GM12873 (cell line): ENCODE results near the gene EXOC2.

Experiments used
- CTCF ChIP-seq: IDR thresholded peaks from 2 replicates; pipeline ENCODE4 v1.5.1; 2012; ENCODE audit warnings: low read depth, mild to moderate bottlenecking, moderate library complexity, low read length, control low read depth; ENCODE audit not compliant: insufficient read depth; ENCODE audit errors: missing control alignments

Gene EXOC2

GRCh38 chr6:506920-507622, 185.9 kb downstream of the EXOC2 start:
- no peak for TF ChIP-seq CTCF

DNA sequence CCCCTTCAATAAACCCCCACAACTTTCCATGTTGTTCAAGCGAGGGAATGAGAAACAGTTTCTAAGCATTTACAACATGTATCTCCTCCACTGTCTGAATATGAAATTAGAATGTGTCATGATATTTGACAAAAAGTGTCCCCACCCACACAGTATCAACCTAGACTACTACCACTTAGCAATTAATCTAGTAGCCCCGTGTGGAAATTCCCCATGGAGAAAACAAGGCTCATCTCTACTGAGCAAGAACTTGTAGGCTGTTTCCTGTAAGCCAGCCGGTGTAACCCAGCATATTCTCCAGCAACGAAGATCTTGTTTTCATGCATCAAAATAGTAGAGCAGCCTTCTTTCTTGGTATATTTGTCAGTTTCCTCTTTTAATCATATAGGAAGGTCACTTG, 186.4 kb downstream of the EXOC2 start:
- TF ChIP-seq CTCF, result no peak

GRCh38 chr6:505374-505773, 187.6 kb downstream of the EXOC2 start:
- no peak for TF ChIP-seq CTCF

- TF ChIP-seq CTCF, result no peak
Observed at GRCh38 chr6:504446-504980, 188.4 kb downstream of the EXOC2 start.

- TF ChIP-seq CTCF, result no peak
Observed at GRCh38 chr6:503610-504362, 189.2 kb downstream of the EXOC2 start.

- TF ChIP-seq CTCF, result no peak
Observed at GRCh38 chr6:502761-503160, 190.2 kb downstream of the EXOC2 start.

DNA sequence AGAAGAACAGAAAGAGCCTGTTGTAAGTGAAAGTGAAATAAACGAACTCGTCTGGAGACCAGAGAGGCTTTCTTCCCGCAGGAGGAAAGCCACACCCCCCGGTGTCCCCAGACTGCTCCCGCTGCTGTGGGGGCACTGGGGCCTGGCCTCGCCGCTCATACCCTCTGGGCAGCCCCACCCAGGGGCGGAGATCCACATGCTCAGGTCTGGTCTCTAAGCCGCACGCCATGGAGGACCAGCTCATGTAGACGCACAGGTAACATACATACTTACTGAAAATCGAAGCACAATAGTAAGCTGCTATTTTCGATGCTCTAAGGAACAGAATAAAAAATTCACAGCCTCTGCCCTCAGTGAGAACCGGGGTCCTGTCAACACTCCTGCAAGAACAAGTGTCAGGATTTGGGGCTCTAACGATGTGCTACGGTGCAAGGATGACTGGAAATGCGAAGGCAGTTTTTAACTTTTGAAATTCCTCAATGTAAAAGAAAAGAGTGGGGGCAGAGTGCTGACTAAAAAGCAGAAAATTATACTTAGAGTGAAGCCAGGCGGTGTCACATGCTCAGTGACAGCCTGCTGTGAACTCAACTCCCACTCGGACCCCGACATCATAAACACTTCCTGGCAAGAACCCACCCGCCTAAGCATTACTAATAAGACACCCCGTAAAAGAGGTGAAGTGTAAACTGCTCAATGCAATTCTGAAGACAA, 190.9 kb downstream of the EXOC2 start:
- TF ChIP-seq CTCF, result no peak
